GM19240 (cell line): ENCODE measurements around the gene SWI5.

Experiments used
- DNase-seq: peaks from one replicate; pipeline ENCODE4 v3.0.0; 2011; ENCODE audit warnings: low spot score; ENCODE audit not compliant: insufficient read length

The SWI5 gene

GRCh38 chr9:128251732-128252100, 24.4 kb upstream of the SWI5 start:
- DNase-seq = no peak

GRCh38 chr9:128252317-128253139, 23.5 kb upstream of the SWI5 start:
- no peak for DNase-seq

GRCh38 chr9:128253140-128253990, 22.7 kb upstream of the SWI5 start:
- no peak for DNase-seq

GRCh38 chr9:128253991-128254346, 22.1 kb upstream of the SWI5 start:
- no peak for DNase-seq

- DNase-seq = no peak
Observed at GRCh38 chr9:128254362-128254761, 21.7 kb upstream of the SWI5 start.

- DNase-seq = peak; percentile 73
Observed at GRCh38 chr9:128254855-128255759, 21.0 kb upstream of the SWI5 start.

- no peak for DNase-seq
Observed at GRCh38 chr9:128257086-128257825, 18.8 kb upstream of the SWI5 start.

- no peak for DNase-seq
Observed at GRCh38 chr9:128257907-128258306, 18.2 kb upstream of the SWI5 start.

GRCh38 chr9:128258326-128258725, 17.8 kb upstream of the SWI5 start:
- DNase-seq = no peak

GRCh38 chr9:128259156-128259555, 16.9 kb upstream of the SWI5 start:
- no peak for DNase-seq

- DNase-seq = no peak
Observed at GRCh38 chr9:128260340-128260739, 15.7 kb upstream of the SWI5 start.

GRCh38 chr9:128262687-128263086, 13.4 kb upstream of the SWI5 start:
- DNase-seq = no peak

GRCh38 chr9:128265348-128265847, 10.7 kb upstream of the SWI5 start:
- no peak for DNase-seq

- DNase-seq = no peak
Observed at GRCh38 chr9:128266868-128267590, 9.0 kb upstream of the SWI5 start.

- DNase-seq = no peak
Observed at GRCh38 chr9:128271112-128271511, 5.0 kb upstream of the SWI5 start.

- no peak for DNase-seq
Observed at GRCh38 chr9:128271512-128271911, 4.6 kb upstream of the SWI5 start.

- DNase-seq = no peak
Observed at GRCh38 chr9:128274245-128274644, 1.8 kb upstream of the SWI5 start.

- peak; percentile 71 for DNase-seq
Observed at GRCh38 chr9:128275198-128276007, 673 bp upstream of the SWI5 start, which contains the start of gene GOLGA2. Gene GOLGA2, minus strand, starts transcription at chr9:128276007. Its CDS starts 31 bp downstream, at chr9:128275976.
